Neural cell (in vitro differentiated cells): Measurements from ENCODE around the gene CSF1. TPM values are rescaled to one million over a fixed set of nuclear protein-coding genes. Genes with fewer than 3 reads are reported as not detected.

Source experiments
- H2AFZ ChIP-seq: fragments of 200-600, 300-800 bp; sonication (generic), shearing (Covaris generic); 2 replicates; pipeline ENCODE4 v1.6.0; 2014; ENCODE audit warnings: low read depth, mild to moderate bottlenecking, antibody characterized with exemption, low read length, moderate library complexity
- H3F3A ChIP-seq: fragments of 200-600 bp; shearing (Covaris generic); 2 replicates; pipeline ENCODE4 v1.6.1; 2016; ENCODE audit warnings: mild to moderate bottlenecking, moderate library complexity, mixed read lengths, antibody characterized with exemption, low read length; ENCODE audit not compliant: insufficient read depth, poor library complexity, severe bottlenecking
- H3K27ac ChIP-seq: fragments of 200-600, 300-800 bp; sonication (generic), shearing (Covaris generic); 2 replicates; pipeline ENCODE4 v1.5.1; 2014; ENCODE audit warnings: mild to moderate bottlenecking, low read length, moderate library complexity
- H3K27me3 ChIP-seq: fragments of 300-800, 200-600 bp; sonication (generic), shearing (Covaris generic); 2 replicates; pipeline ENCODE4 v1.6.0; 2014; ENCODE audit warnings: mild to moderate bottlenecking, low read depth, low read length, moderate library complexity; ENCODE audit not compliant: insufficient read depth
- H3K36me3 ChIP-seq: fragments of 300-800, 200-600 bp; sonication (generic), shearing (Covaris generic); 2 replicates; pipeline ENCODE4 v1.5.1; 2014; ENCODE audit warnings: mild to moderate bottlenecking, antibody characterized with exemption, low read length, moderate library complexity; ENCODE audit not compliant: insufficient read depth
- H3K4me2 ChIP-seq: fragments of 300-800, 200-600 bp; sonication (generic), shearing (Covaris generic); 2 replicates; pipeline ENCODE4 v1.6.0; 2014; ENCODE audit warnings: mild to moderate bottlenecking, low read length
- H3K4me3 ChIP-seq: fragments of 300-800, 200-600 bp; sonication (generic), shearing (Covaris generic); 2 replicates; pipeline ENCODE4 v1.5.1; 2014; ENCODE audit warnings: mild to moderate bottlenecking, low read length, moderate library complexity
- H3K79me2 ChIP-seq: fragments of 200-600 bp; shearing (Covaris generic); replicated peaks from 2 replicates; pipeline ENCODE4 v1.6.0; 2014; ENCODE audit warnings: mild to moderate bottlenecking, low read length, moderate library complexity; ENCODE audit not compliant: insufficient read depth
- H3K9ac ChIP-seq: fragments of 300-800, 200-600 bp; sonication (generic), shearing (Covaris generic); 2 replicates; pipeline ENCODE4 v1.6.1; 2016; ENCODE audit warnings: mild to moderate bottlenecking, low read length, mixed read lengths
- H3K9me2 ChIP-seq: fragments of 200-600 bp; shearing (Covaris generic); 2 replicates; pipeline ENCODE4 v1.6.1; 2016; ENCODE audit warnings: mild to moderate bottlenecking, low read length, mixed read lengths; ENCODE audit not compliant: insufficient read depth
- H3K9me3 ChIP-seq: fragments of 200-600, 300-800 bp; sonication (generic), shearing (Covaris generic); 2 replicates; pipeline ENCODE4 v1.6.1; 2016; ENCODE audit warnings: mild to moderate bottlenecking, mixed run types, low read length, moderate library complexity, mixed read lengths
- H4K20me1 ChIP-seq: fragments of 200-600 bp; shearing (Covaris generic); 2 replicates; pipeline ENCODE4 v1.6.1; 2016; ENCODE audit warnings: mild to moderate bottlenecking, mixed run types; ENCODE audit not compliant: insufficient read depth
- EP300 ChIP-seq: fragments of 450-650 bp; conservative IDR thresholded peaks from 2 replicates; pipeline ENCODE4 v1.6.1; 2014; ENCODE audit warnings: antibody characterized with exemption, mild to moderate bottlenecking, moderate library complexity; ENCODE audit not compliant: poor library complexity, severe bottlenecking
- EZH2 ChIP-seq: fragments of 200-600, 300-800 bp; shearing (Covaris generic), sonication (generic); IDR thresholded peaks from 2 replicates; pipeline ENCODE4 v1.6.1; 2014; ENCODE audit warnings: antibody characterized with exemption, low read length, borderline replicate concordance, mild to moderate bottlenecking; ENCODE audit not compliant: insufficient read depth, poor library complexity, severe bottlenecking
- MXI1 ChIP-seq: fragments of 450-650 bp; conservative IDR thresholded peaks from 2 replicates; pipeline ENCODE4 v1.6.1; 2014; ENCODE audit warnings: antibody characterized with exemption, mild to moderate bottlenecking; ENCODE audit not compliant: poor library complexity, severe bottlenecking
- POLR2AphosphoS5 ChIP-seq: IDR thresholded peaks from 2 replicates; pipeline ENCODE4 v1.6.1; 2012
- RAD21 ChIP-seq: fragments of 450-650 bp; conservative IDR thresholded peaks from 2 replicates; pipeline ENCODE4 v1.6.1; 2014; ENCODE audit warnings: antibody characterized with exemption, mild to moderate bottlenecking, moderate library complexity
- SMC3 ChIP-seq: fragments of 450-650 bp; conservative IDR thresholded peaks from 2 replicates; pipeline ENCODE4 v1.6.1; 2014; ENCODE audit warnings: antibody characterized with exemption, mild to moderate bottlenecking, moderate library complexity; ENCODE audit not compliant: poor library complexity
- TAF1 ChIP-seq: IDR thresholded peaks from 2 replicates; pipeline ENCODE4 v1.6.1; 2012; ENCODE audit warnings: low read depth
- polyA plus RNA-seq: library from polyadenylated mRNA; depleted of rRNA; stranded (reverse); fragments of >200 nt; gene quantifications from 2 replicates; pipeline ENCODE4 v1.2.3, GENCODE V29; 2014
- TF ChIP-seq, protein P1 (sequence below): IDR thresholded peaks from 2 replicates; pipeline ENCODE4 v1.6.1; 2012; ENCODE audit warnings: borderline replicate concordance
- TF ChIP-seq, protein P2 (sequence below): fragments of 450-650 bp; IDR thresholded peaks from 2 replicates; pipeline ENCODE4 v1.5.1; 2014; ENCODE audit warnings: antibody characterized with exemption, mild to moderate bottlenecking, moderate library complexity; ENCODE audit not compliant: poor library complexity, severe bottlenecking

The CSF1 gene
- polyA plus RNA-seq, 1 donor from 2014 or later = 0.30 TPM

DNA sequence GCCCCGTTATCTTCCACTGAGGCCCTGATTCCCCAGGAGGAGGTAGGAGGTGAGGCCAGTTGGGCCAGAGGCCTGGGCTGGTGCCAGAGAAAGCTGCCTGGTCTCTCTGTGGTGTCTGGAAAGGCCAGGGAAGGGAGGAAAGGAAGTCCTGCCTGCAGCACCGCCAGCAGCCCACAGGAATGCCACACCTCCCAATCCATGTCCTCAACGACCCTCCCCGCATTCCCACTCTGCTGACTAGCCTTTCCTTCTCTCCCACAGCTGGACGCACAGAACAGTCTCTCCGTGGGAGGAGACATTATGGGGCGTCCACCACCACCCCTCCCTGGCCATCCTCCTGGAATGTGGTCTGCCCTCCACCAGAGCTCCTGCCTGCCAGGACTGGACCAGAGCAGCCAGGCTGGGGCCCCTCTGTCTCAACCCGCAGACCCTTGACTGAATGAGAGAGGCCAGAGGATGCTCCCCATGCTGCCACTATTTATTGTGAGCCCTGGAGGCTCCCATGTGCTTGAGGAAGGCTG, 18.0 kb downstream of the CSF1 start:
- Histone ChIP-seq H3K4me2 (no peak overlapping the region), H4K20me1 (no peaks in the 10 kb centered on the region), H2AFZ (no peak overlapping the region), H3K27me3 (no peaks in the 10 kb centered on the region), H3K36me3 (no peaks in the 10 kb centered on the region), H3K9me3 (no peaks in the 10 kb centered on the region), H3F3A (no peaks in the 10 kb centered on the region), H3K79me2 (no peaks in the 10 kb centered on the region), H3K4me3 (no peak overlapping the region), H3K27ac (no peak overlapping the region), H3K9me2 (no peaks in the 10 kb centered on the region), H3K9ac (no peak overlapping the region)
- TF ChIP-seq, protein P1, sequence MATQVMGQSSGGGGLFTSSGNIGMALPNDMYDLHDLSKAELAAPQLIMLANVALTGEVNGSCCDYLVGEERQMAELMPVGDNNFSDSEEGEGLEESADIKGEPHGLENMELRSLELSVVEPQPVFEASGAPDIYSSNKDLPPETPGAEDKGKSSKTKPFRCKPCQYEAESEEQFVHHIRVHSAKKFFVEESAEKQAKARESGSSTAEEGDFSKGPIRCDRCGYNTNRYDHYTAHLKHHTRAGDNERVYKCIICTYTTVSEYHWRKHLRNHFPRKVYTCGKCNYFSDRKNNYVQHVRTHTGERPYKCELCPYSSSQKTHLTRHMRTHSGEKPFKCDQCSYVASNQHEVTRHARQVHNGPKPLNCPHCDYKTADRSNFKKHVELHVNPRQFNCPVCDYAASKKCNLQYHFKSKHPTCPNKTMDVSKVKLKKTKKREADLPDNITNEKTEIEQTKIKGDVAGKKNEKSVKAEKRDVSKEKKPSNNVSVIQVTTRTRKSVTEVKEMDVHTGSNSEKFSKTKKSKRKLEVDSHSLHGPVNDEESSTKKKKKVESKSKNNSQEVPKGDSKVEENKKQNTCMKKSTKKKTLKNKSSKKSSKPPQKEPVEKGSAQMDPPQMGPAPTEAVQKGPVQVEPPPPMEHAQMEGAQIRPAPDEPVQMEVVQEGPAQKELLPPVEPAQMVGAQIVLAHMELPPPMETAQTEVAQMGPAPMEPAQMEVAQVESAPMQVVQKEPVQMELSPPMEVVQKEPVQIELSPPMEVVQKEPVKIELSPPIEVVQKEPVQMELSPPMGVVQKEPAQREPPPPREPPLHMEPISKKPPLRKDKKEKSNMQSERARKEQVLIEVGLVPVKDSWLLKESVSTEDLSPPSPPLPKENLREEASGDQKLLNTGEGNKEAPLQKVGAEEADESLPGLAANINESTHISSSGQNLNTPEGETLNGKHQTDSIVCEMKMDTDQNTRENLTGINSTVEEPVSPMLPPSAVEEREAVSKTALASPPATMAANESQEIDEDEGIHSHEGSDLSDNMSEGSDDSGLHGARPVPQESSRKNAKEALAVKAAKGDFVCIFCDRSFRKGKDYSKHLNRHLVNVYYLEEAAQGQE = no peak
- TF ChIP-seq MXI1 (no peak), TAF1 (no peak), RAD21 (no peak), SMC3 (no peak), POLR2AphosphoS5 (no peak), EZH2 (no peak), EP300 (no peak)
- TF ChIP-seq, protein P2, sequence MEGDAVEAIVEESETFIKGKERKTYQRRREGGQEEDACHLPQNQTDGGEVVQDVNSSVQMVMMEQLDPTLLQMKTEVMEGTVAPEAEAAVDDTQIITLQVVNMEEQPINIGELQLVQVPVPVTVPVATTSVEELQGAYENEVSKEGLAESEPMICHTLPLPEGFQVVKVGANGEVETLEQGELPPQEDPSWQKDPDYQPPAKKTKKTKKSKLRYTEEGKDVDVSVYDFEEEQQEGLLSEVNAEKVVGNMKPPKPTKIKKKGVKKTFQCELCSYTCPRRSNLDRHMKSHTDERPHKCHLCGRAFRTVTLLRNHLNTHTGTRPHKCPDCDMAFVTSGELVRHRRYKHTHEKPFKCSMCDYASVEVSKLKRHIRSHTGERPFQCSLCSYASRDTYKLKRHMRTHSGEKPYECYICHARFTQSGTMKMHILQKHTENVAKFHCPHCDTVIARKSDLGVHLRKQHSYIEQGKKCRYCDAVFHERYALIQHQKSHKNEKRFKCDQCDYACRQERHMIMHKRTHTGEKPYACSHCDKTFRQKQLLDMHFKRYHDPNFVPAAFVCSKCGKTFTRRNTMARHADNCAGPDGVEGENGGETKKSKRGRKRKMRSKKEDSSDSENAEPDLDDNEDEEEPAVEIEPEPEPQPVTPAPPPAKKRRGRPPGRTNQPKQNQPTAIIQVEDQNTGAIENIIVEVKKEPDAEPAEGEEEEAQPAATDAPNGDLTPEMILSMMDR = no peak

DNA sequence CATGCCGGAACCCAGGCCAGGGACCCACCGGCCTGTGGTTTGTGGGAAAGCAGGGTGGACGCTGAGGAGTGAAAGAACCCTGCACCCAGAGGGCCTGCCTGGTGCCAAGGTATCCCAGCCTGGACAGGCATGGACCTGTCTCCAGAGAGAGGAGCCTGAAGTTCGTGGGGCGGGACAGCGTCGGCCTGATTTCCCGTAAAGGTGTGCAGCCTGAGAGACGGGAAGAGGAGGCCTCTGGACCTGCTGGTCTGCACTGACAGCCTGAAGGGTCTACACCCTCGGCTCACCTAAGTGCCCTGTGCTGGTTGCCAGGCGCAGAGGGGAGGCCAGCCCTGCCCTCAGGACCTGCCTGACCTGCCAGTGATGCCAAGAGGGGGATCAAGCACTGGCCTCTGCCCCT, 18.5 kb downstream of the CSF1 start:
- H3K4me2 ChIP-seq = no peak overlapping the region
- no peaks in the 10 kb centered on the region for H3F3A ChIP-seq
- H3K9me2 ChIP-seq = no peaks in the 10 kb centered on the region
- H3K27ac ChIP-seq = no peak overlapping the region
- H3K27me3 ChIP-seq = no peaks in the 10 kb centered on the region
- TF ChIP-seq, protein P2 = no peak
- TF ChIP-seq MXI1 (no peak), SMC3 (no peak), RAD21 (no peak), EP300 (no peak)
- no peak overlapping the region for H3K9ac ChIP-seq
- no peaks in the 10 kb centered on the region for H4K20me1 ChIP-seq
- no peak overlapping the region for H3K4me3 ChIP-seq
- no peak overlapping the region for H2AFZ ChIP-seq
- no peaks in the 10 kb centered on the region for H3K79me2 ChIP-seq
- H3K9me3 ChIP-seq = no peaks in the 10 kb centered on the region
- H3K36me3 ChIP-seq = no peaks in the 10 kb centered on the region
